IMR-90 (cell line): ENCODE measurements around the gene AMIGO3. TPM values are rescaled to one million over a fixed set of nuclear protein-coding genes. Genes with fewer than 3 reads are reported as not detected.

Source experiments
- ATAC-seq: fragments of 200-7000 bp; cut with Tn5 transposase; 2 replicates; pipeline ENCODE4 v1.9.1; 2020; ENCODE audit warnings: low read depth, mild to moderate bottlenecking, moderate library complexity
- BruUV-seq: library from RNA; stranded (reverse); fragments of 400-500 nt; replicated peaks from 2 replicates; lab custom pipeline; 2021; lab: Mats Ljungman, UMichigan
- CTCF ChIA-PET: fragments of 300-600 bp; formaldehyde crosslinking; extraction: SDS; loops from one replicate; lab custom pipeline; 2021; ENCODE audit warnings: antibody characterized with exemption; lab: Yijun Ruan, JAX
- POLR2A ChIA-PET: fragments of 300-600 bp; sonication (Branson Sonifier 250); formaldehyde crosslinking; loops from one replicate; lab custom pipeline; 2022; ENCODE audit warnings: antibody characterized with exemption; ENCODE audit not compliant: unreplicated experiment; lab: Charles Lee
- DNase-seq: peaks from one replicate; pipeline ENCODE4 v3.0.0; 2013
- H2AFZ ChIP-seq: replicated peaks from 2 replicates; pipeline ENCODE3; 2013; ENCODE audit warnings: low read length, mild to moderate bottlenecking; ENCODE audit not compliant: poor library complexity
- H2AK5ac ChIP-seq: 2 replicates; pipeline ENCODE4 v1.6.1; 2013; ENCODE audit warnings: low read depth, low read length, inconsistent platforms
- H2AK9ac ChIP-seq: replicated peaks from 2 replicates; pipeline ENCODE3; 2013; ENCODE audit warnings: mild to moderate bottlenecking, low read depth, low read length, moderate library complexity; ENCODE audit not compliant: poor library complexity
- H2BK120ac ChIP-seq: 2 replicates; pipeline ENCODE4 v1.6.1; 2013; ENCODE audit warnings: low read depth, low read length, inconsistent platforms
- H2BK15ac ChIP-seq: 3 replicates; pipeline ENCODE4 v1.6.1; 2013; ENCODE audit warnings: low read depth, low read length, inconsistent platforms
- H2BK20ac ChIP-seq: 2 replicates; pipeline ENCODE4 v1.6.1; 2013; ENCODE audit warnings: low read depth, mild to moderate bottlenecking, inconsistent platforms, low read length, moderate library complexity
- H2BK5ac ChIP-seq: 2 replicates; pipeline ENCODE4 v1.6.1; 2013; ENCODE audit warnings: mild to moderate bottlenecking, low read depth, low read length, inconsistent platforms; ENCODE audit not compliant: poor library complexity, severe bottlenecking
- H3K14ac ChIP-seq: replicated peaks from 2 replicates; pipeline ENCODE4 v1.6.1; 2013; ENCODE audit warnings: low read depth, low read length, inconsistent platforms
- H3K18ac ChIP-seq: 2 replicates; pipeline ENCODE4 v1.6.1; 2013; ENCODE audit warnings: low read depth, low read length, control low read depth
- H3K23ac ChIP-seq: 2 replicates; pipeline ENCODE4 v1.6.1; 2013; ENCODE audit warnings: low read depth, low read length, inconsistent platforms
- H3K27ac ChIP-seq: 2 replicates; pipeline ENCODE4 v1.5.1; 2013; ENCODE audit warnings: mild to moderate bottlenecking, control low read depth, low read length; ENCODE audit not compliant: insufficient read depth
- H3K27me3 ChIP-seq: 2 replicates; pipeline ENCODE4 v1.6.1; 2013; ENCODE audit warnings: low read length; ENCODE audit not compliant: control insufficient read depth, insufficient read depth
- H3K36me3 ChIP-seq: 2 replicates; pipeline ENCODE4 v1.6.1; 2013; ENCODE audit warnings: low read length, mixed read lengths; ENCODE audit not compliant: control insufficient read depth, insufficient read depth
- H3K4ac ChIP-seq: 2 replicates; pipeline ENCODE4 v1.6.1; 2013; ENCODE audit warnings: low read depth, low read length, inconsistent platforms
- H3K4me1 ChIP-seq: 2 replicates; pipeline ENCODE4 v1.6.1; 2013; ENCODE audit warnings: low read length, mixed read lengths; ENCODE audit not compliant: control insufficient read depth, insufficient read depth
- H3K4me2 ChIP-seq: 2 replicates; pipeline ENCODE4 v1.6.1; 2013; ENCODE audit warnings: low read depth, mild to moderate bottlenecking, control low read depth, low read length, moderate library complexity
- H3K4me3 ChIP-seq: 2 replicates; pipeline ENCODE4 v1.5.1; 2013; ENCODE audit warnings: low read depth, mild to moderate bottlenecking, control low read depth, low read length, moderate library complexity; ENCODE audit not compliant: insufficient read depth
- H3K56ac ChIP-seq: 2 replicates; pipeline ENCODE4 v1.6.1; 2013; ENCODE audit warnings: low read length, inconsistent platforms; ENCODE audit not compliant: insufficient read depth; ENCODE audit errors: extremely low read depth
- H3K79me1 ChIP-seq, 2 experiments: 2 replicates each; pipeline ENCODE4 v1.6.1; 2013; ENCODE audit warnings: low read length in 2 of 2, inconsistent platforms in 1 of 2, low read depth in 1 of 2
- H3K9ac ChIP-seq: 2 replicates; pipeline ENCODE4 v1.6.1; 2013; ENCODE audit warnings: low read depth, low read length, control low read depth
- H3K9me1 ChIP-seq: 2 replicates; pipeline ENCODE4 v1.6.1; 2013; ENCODE audit warnings: low read length, inconsistent platforms; ENCODE audit not compliant: insufficient read depth
- H3K9me3 ChIP-seq: 2 replicates; pipeline ENCODE4 v1.6.1; 2013; ENCODE audit warnings: low read length; ENCODE audit not compliant: control insufficient read depth, insufficient read depth
- H4K20me1 ChIP-seq: 2 replicates; pipeline ENCODE4 v1.6.1; 2013; ENCODE audit warnings: low read length, inconsistent platforms; ENCODE audit not compliant: insufficient read depth
- H4K5ac ChIP-seq: 2 replicates; pipeline ENCODE4 v1.6.1; 2013; ENCODE audit warnings: mild to moderate bottlenecking, low read depth, low read length, control low read depth
- H4K8ac ChIP-seq, 2 experiments: 2 replicates each; pipeline ENCODE4 v1.6.1; 2013; ENCODE audit warnings: low read depth in 2 of 2, low read length in 2 of 2, control low read depth in 1 of 2, inconsistent platforms in 1 of 2
- H4K91ac ChIP-seq: 2 replicates; pipeline ENCODE4 v1.6.1; 2013; ENCODE audit warnings: low read depth, low read length, inconsistent platforms; ENCODE audit not compliant: insufficient read depth
- BHLHE40 ChIP-seq: fragments of 150-350 bp; IDR thresholded peaks from 2 replicates; pipeline ENCODE4 v1.6.1; 2016; ENCODE audit warnings: mild to moderate bottlenecking, low read depth, low read length
- CEBPB ChIP-seq: IDR thresholded peaks from 2 replicates; pipeline ENCODE4 v1.6.1; 2012; ENCODE audit warnings: low read depth, low read length, improper control_type of control experiment
- CHD1 ChIP-seq: IDR thresholded peaks from 2 replicates; pipeline ENCODE4 v1.6.1; 2012; ENCODE audit warnings: low read depth, low read length, improper control_type of control experiment
- ELK1 ChIP-seq: fragments of 150-350 bp; IDR thresholded peaks from 2 replicates; pipeline ENCODE4 v1.6.1; 2016; ENCODE audit warnings: low read depth, mild to moderate bottlenecking, low read length, moderate library complexity, borderline replicate concordance
- FOS ChIP-seq: fragments of 150-350 bp; IDR thresholded peaks from 2 replicates; pipeline ENCODE4 v1.6.1; 2016; ENCODE audit warnings: low read depth, low read length
- MAFK ChIP-seq: IDR thresholded peaks from 2 replicates; pipeline ENCODE4 v1.6.1; 2012; ENCODE audit warnings: low read depth, low read length, improper control_type of control experiment
- MAZ ChIP-seq: IDR thresholded peaks from 2 replicates; pipeline ENCODE4 v1.6.1; 2012; ENCODE audit warnings: low read depth, mild to moderate bottlenecking, low read length, improper control_type of control experiment, moderate library complexity, borderline replicate concordance
- MXI1 ChIP-seq: IDR thresholded peaks from 2 replicates; pipeline ENCODE4 v1.6.1; 2012; ENCODE audit warnings: low read depth, mild to moderate bottlenecking, low read length, moderate library complexity, borderline replicate concordance
- NFE2L2 ChIP-seq: fragments of 150-350 bp; IDR thresholded peaks from 2 replicates; pipeline ENCODE4 v1.6.1; 2016; ENCODE audit warnings: low read depth, mild to moderate bottlenecking, low read length
- POLR2A ChIP-seq: IDR thresholded peaks from 2 replicates; pipeline ENCODE4 v1.6.1; 2012; ENCODE audit warnings: mild to moderate bottlenecking, low read depth, low read length
- RAD21 ChIP-seq: IDR thresholded peaks from 2 replicates; pipeline ENCODE4 v1.6.1; 2012; ENCODE audit warnings: low read length, improper control_type of control experiment
- RCOR1 ChIP-seq: IDR thresholded peaks from 2 replicates; pipeline ENCODE4 v1.6.1; 2012; ENCODE audit warnings: mild to moderate bottlenecking, low read length, improper control_type of control experiment; ENCODE audit not compliant: insufficient replicate concordance
- SMC3 ChIP-seq: fragments of 150-350 bp; IDR thresholded peaks from 2 replicates; pipeline ENCODE4 v1.6.1; 2016; ENCODE audit warnings: low read depth, mild to moderate bottlenecking, antibody characterized with exemption, low read length, moderate library complexity
- WGBS, 2 experiments: methylation state at CpG; one replicate each; pipeline versions ENCODE4 v1.1.5 to v1.1.7; 2013; ENCODE audit warnings: missing lambda C conversion rate in 2 of 2; ENCODE audit not compliant: insufficient read length in 1 of 2; ENCODE audit errors: extremely low coverage in 2 of 2; 5-methylcytosine and 5-hydroxymethylcytosine counted together
- dilution Hi-C: fragments of 300-500 bp; cut with HindIII; formaldehyde crosslinking; loops from one replicate; pipeline ENCODE4 v1.14.3; 2018; ENCODE audit warnings: low sequenced_read_pairs; ENCODE audit not compliant: unreplicated experiment
- in situ Hi-C: fragments of 300-500 bp; cut with MboI; formaldehyde crosslinking; loops from 3 replicates; pipeline ENCODE4 v1.14.3; 2019; ENCODE audit warnings: low sequenced_read_pairs, inconsistent platforms, mixed read lengths
- intact Hi-C: fragments of 100-400 bp; cut with micrococcal nuclease; formaldehyde crosslinking; loops from 2 replicates; pipeline ENCODE4 v1.10.0; 2022
- polyA plus RNA-seq, 3 experiments: library from polyadenylated mRNA; depleted of rRNA; stranded (reverse); fragments of >200 nt; gene quantifications; 2 replicates each; pipeline ENCODE4 v1.2.3, GENCODE V29; 2012; ENCODE audit warnings: low replicate concordance in 1 of 3
- total RNA-seq: library from RNA; depleted of rRNA; stranded (reverse); fragments of >200 nt; gene quantifications from 2 replicates; pipeline ENCODE4 v1.2.3, GENCODE V29; 2012
- TF ChIP-seq, protein P1 (sequence below): fragments of 150-350 bp; IDR thresholded peaks from 2 replicates; pipeline ENCODE4 v1.6.1; 2017; ENCODE audit warnings: mild to moderate bottlenecking, antibody characterized with exemption, low read length, low read depth
- TF ChIP-seq, protein P2 (sequence below): conservative IDR thresholded peaks from 2 replicates; pipeline ENCODE4 v1.5.1; 2012; ENCODE audit warnings: mild to moderate bottlenecking, low read depth, low read length, improper control_type of control experiment

The AMIGO3 gene
- total and polyA plus RNA-seq, 2 of the 4 experiments (the other 2 are of a cell fraction), result 1.5 TPM; not detected in 1

- Histone ChIP-seq H2AFZ (no peak overlapping the region), H3K18ac (no peak overlapping the region), H4K5ac (no peak overlapping the region), H3K27me3 (no peaks in the 10 kb centered on the region), H3K9ac (no peak overlapping the region), H3K9me1 (peaks cover 1% of the 10 kb centered on the region), H3K14ac (no peak overlapping the region), H3K4me3 (no peak overlapping the region), H4K91ac (no peak overlapping the region), H3K23ac (no peak overlapping the region), H4K8ac (no peak overlapping the region), H3K79me1 (peaks cover 10 to 33% of the 10 kb centered on the region in 2 experiments), H2AK5ac (no peak overlapping the region), H2BK20ac (no peak overlapping the region), H3K56ac (no peak overlapping the region), H2AK9ac (no peak overlapping the region), H2BK120ac (no peak overlapping the region), H3K4me1 (no peaks in the 10 kb centered on the region), H3K4ac (no peak overlapping the region), H3K27ac (no peak overlapping the region), H3K4me2 (no peak overlapping the region), H4K20me1 (no peaks in the 10 kb centered on the region; the same call in 1 of the 2 replicates), H3K9me3 (no peaks in the 10 kb centered on the region), H3K36me3 (peaks cover 81% of the 10 kb centered on the region), H2BK5ac (no peak overlapping the region), H2BK15ac (no peak overlapping the region)
- dilution Hi-C loops, result no loop called here
- intact Hi-C loops, result no loop called here
- no TSS peak for BruUV-seq
- DNase-seq (no peak), ATAC-seq (no peak)
- TF ChIP-seq MAZ (no peak), NFE2L2 (no peak), ELK1 (no peak), MXI1 (no peak), BHLHE40 (no peak), CHD1 (no peak), FOS (no peak), SMC3 (no peak), MAFK (no peak), RAD21 (no peak), CEBPB (no peak), RCOR1 (no peak), POLR2A (no peak)
- TF ChIP-seq, protein P1, sequence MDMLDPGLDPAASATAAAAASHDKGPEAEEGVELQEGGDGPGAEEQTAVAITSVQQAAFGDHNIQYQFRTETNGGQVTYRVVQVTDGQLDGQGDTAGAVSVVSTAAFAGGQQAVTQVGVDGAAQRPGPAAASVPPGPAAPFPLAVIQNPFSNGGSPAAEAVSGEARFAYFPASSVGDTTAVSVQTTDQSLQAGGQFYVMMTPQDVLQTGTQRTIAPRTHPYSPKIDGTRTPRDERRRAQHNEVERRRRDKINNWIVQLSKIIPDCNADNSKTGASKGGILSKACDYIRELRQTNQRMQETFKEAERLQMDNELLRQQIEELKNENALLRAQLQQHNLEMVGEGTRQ, result no peak
- TF ChIP-seq, protein P2, sequence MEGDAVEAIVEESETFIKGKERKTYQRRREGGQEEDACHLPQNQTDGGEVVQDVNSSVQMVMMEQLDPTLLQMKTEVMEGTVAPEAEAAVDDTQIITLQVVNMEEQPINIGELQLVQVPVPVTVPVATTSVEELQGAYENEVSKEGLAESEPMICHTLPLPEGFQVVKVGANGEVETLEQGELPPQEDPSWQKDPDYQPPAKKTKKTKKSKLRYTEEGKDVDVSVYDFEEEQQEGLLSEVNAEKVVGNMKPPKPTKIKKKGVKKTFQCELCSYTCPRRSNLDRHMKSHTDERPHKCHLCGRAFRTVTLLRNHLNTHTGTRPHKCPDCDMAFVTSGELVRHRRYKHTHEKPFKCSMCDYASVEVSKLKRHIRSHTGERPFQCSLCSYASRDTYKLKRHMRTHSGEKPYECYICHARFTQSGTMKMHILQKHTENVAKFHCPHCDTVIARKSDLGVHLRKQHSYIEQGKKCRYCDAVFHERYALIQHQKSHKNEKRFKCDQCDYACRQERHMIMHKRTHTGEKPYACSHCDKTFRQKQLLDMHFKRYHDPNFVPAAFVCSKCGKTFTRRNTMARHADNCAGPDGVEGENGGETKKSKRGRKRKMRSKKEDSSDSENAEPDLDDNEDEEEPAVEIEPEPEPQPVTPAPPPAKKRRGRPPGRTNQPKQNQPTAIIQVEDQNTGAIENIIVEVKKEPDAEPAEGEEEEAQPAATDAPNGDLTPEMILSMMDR, result no peak
- in situ Hi-C loops, result no loop called here
- ChIA-PET CTCF (no interaction called here), POLR2A (no interaction called here)
- 100% methylated on average over 1 of the region's 7 CpGs; no CpG with 5 or more reads in 1 of the 2 experiments for WGBS, 2 experiments
Measured at GRCh38 chr3:49680493-49681231, 38.8 kb downstream of the AMIGO3 start.
